Measurements from ENCODE around the gene B4GALT3. TPM values are rescaled to one million over a fixed set of nuclear protein-coding genes. Genes with fewer than 3 reads are reported as not detected.

The B4GALT3 gene
- total and polyA plus RNA-seq, 7 donors: 16.3 to 48.1 (median 30.3) TPM

- no peak for TF ChIP-seq CTCF (IDR thresholded peaks at IDR 0.05)
- Histone ChIP-seq H3K27ac (no peak overlapping the region), H3K36me3 (ENCODE audit: insufficient read depth in 1 of 2, low read depth in 1 of 2) (no peaks in the 10 kb centered on the region), H3K9me3 (no peaks in the 10 kb centered on the region), H3K4me1 (peaks cover 4% of the 10 kb centered on the region), H3K4me3 (no peak overlapping the region), H3K27me3 (ENCODE audit: insufficient read depth in 3 of 3, low read length in 2 of 3) (no peaks in the 10 kb centered on the region)
- intact Hi-C loops (cut with DNase I): loop anchor here in 1 of 2 donors (5.0 kb wide), 1 partner anchor 191 kb away; no protein-coding TSS in a partner anchor
- 70 to 77% (median 76%) methylated on average over 21 to 22 of the region's 22 CpGs for WGBS, 3 donors
- no peak for ATAC-seq
- DNase-seq: peak in 1 of 2 donors; percentile 49
Measured at GRCh38 chr1:161190962-161191521, 13.7 kb upstream of the B4GALT3 start.

GRCh38 chr1:161189036-161189435 is 11.7 kb upstream of the B4GALT3 start:
- Histone ChIP-seq H3K36me3 (ENCODE audit: insufficient read depth in 1 of 2, low read depth in 1 of 2) (no peaks in the 10 kb centered on the region), H3K4me3 (no peak overlapping the region), H3K9me3 (no peaks in the 10 kb centered on the region), H3K4me1 (peaks cover 19% of the 10 kb centered on the region), H3K27ac (no peak overlapping the region), H3K27me3 (ENCODE audit: insufficient read depth in 3 of 3, low read length in 2 of 3) (no peaks in the 10 kb centered on the region)
- DNase-seq (no peak), ATAC-seq (no peak)
- 91 to 95% (median 92%) methylated on average over 5 of the region's 5 CpGs for WGBS, 3 donors
- no peak for TF ChIP-seq CTCF (IDR thresholded peaks at IDR 0.05)
- intact Hi-C loops (cut with DNase I): loop anchor here in 1 of 2 donors (1.0 kb wide), 1 partner anchor 12 kb away; the partner anchor contains the start of gene B4GALT3

GRCh38 chr1:161188381-161188780 is 11.1 kb upstream of the B4GALT3 start:
- H3K27me3 ChIP-seq (ENCODE audit: insufficient read depth in 3 of 3, low read length in 2 of 3): no peaks in the 10 kb centered on the region
- H3K4me3 ChIP-seq: no peak overlapping the region
- peaks cover 16% of the 10 kb centered on the region for H3K4me1 ChIP-seq
- ATAC-seq (no peak), DNase-seq (no peak)
- TF ChIP-seq CTCF (IDR thresholded peaks at IDR 0.05): no peak
- no peaks in the 10 kb centered on the region for H3K36me3 ChIP-seq (ENCODE audit: insufficient read depth in 1 of 2, low read depth in 1 of 2)
- WGBS, 3 donors: 84 to 90% (median 85%) methylated on average over 6 of the region's 6 CpGs
- H3K27ac ChIP-seq: no peak overlapping the region
- intact Hi-C loops (cut with DNase I): no loop called here
- H3K9me3 ChIP-seq: no peaks in the 10 kb centered on the region

GRCh38 chr1:161187311-161187710 is 10.0 kb upstream of the B4GALT3 start:
- 76 to 80% (median 79%) methylated on average over 3 of the region's 3 CpGs for WGBS, 3 donors
- intact Hi-C loops (cut with DNase I): no loop called here

More at GRCh38 chr1:161187311-161187710, 10.0 kb upstream of the B4GALT3 start:
- H3K27ac ChIP-seq: no peak overlapping the region
- TF ChIP-seq CTCF (IDR thresholded peaks at IDR 0.05): no peak
- no peaks in the 10 kb centered on the region for H3K27me3 ChIP-seq (ENCODE audit: insufficient read depth in 3 of 3, low read length in 2 of 3)
- H3K4me1 ChIP-seq: peaks cover 16% of the 10 kb centered on the region
- H3K36me3 ChIP-seq (ENCODE audit: insufficient read depth in 1 of 2, low read depth in 1 of 2): no peaks in the 10 kb centered on the region
- ATAC-seq (no peak), DNase-seq (no peak)
- no peak overlapping the region for H3K4me3 ChIP-seq
- H3K9me3 ChIP-seq: no peaks in the 10 kb centered on the region

Measured in psoas muscle (tissue), 8 donors.